ENCODE data around the gene FAM174B.

The FAM174B gene

DNA sequence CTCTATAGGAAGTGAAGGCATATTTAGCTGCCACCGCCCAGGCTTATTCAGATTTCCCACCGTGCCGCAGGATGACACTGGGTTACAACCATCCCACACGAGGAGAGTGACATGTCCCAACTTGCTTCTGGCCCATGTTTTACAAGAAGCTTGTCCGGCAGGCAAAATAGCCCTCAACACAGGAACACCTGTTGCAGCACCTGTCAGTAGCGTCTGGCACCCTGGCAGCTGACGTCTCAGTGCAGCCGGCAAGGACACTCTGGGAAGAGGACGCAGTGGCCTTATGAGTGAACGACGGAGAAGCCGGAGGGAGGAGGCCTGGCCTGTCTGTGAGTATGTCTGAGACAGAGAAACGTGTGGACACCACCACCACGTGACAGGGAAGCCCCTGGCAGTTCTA is 32.1 kb downstream of the FAM174B start:
- H3K36me3 ChIP-seq (ENCODE audit: insufficient read depth, low read length), result no peaks in the 10 kb centered on the region
- H4K20me1 ChIP-seq (ENCODE audit: insufficient read depth, low read length, poor library complexity, severe bottlenecking), result no peaks in the 10 kb centered on the region
- H3K27me3 ChIP-seq (ENCODE audit: insufficient read depth, low read length, poor library complexity, severe bottlenecking), result no peaks in the 10 kb centered on the region
- no peak for TF ChIP-seq EZH2phosphoT487 (IDR thresholded peaks at IDR 0.05; ENCODE audit: borderline replicate concordance)
- TF ChIP-seq, protein P1, sequence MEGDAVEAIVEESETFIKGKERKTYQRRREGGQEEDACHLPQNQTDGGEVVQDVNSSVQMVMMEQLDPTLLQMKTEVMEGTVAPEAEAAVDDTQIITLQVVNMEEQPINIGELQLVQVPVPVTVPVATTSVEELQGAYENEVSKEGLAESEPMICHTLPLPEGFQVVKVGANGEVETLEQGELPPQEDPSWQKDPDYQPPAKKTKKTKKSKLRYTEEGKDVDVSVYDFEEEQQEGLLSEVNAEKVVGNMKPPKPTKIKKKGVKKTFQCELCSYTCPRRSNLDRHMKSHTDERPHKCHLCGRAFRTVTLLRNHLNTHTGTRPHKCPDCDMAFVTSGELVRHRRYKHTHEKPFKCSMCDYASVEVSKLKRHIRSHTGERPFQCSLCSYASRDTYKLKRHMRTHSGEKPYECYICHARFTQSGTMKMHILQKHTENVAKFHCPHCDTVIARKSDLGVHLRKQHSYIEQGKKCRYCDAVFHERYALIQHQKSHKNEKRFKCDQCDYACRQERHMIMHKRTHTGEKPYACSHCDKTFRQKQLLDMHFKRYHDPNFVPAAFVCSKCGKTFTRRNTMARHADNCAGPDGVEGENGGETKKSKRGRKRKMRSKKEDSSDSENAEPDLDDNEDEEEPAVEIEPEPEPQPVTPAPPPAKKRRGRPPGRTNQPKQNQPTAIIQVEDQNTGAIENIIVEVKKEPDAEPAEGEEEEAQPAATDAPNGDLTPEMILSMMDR (conservative IDR thresholded peaks at IDR 0.05; ENCODE audit: low read length), result no peak
- no peak overlapping the region for H3K9ac ChIP-seq (ENCODE audit: low read depth, low read length, poor library complexity, severe bottlenecking)
- no peaks in the 10 kb centered on the region for H3K9me3 ChIP-seq (ENCODE audit: insufficient read depth, low read depth, low read length)
- H3K4me3 ChIP-seq (ENCODE audit: low read length, poor library complexity, severe bottlenecking), result no peak overlapping the region
- no peaks in the 10 kb centered on the region for H3F3A ChIP-seq (ENCODE audit: low read depth)
- H3K4me1 ChIP-seq (ENCODE audit: insufficient read depth, low read length, poor library complexity, severe bottlenecking), result no peaks in the 10 kb centered on the region
- no peak overlapping the region for H3K4me2 ChIP-seq (ENCODE audit: low read depth, low read length, poor library complexity, severe bottlenecking)
- no peak overlapping the region for H2AFZ ChIP-seq (ENCODE audit: low read length)
- H3K9me2 ChIP-seq (replicated peaks; ENCODE audit: low read depth, low read length), result no peaks in the 10 kb centered on the region
- no peaks in the 10 kb centered on the region for H3K79me2 ChIP-seq (ENCODE audit: insufficient read depth, low read length)

DNA sequence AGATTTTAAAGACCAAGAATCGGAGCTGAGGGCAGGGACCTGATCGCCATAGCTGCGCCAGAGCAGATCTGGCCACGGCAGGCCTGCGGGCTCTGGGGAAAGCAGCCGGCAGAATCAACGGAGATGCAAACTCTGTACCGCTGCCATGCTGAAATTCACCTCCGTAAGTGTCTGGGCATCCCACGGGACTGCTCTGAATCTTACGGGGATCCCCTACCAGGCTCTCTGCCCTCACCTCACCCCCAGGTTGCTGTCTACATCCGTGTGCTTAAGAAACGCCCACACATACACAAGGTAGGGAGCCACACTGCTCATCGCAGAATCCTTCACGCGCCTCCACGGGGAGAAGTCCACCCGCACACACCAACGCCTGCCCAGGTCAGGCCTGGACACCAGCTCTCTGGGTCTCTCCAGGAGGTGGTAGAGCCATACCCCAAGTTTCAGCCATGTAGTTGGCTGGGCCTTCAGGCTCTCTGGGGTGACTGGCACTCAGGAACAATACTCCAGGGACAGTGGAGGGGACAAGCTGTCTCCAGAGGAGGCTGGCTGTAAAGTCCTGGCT is 33.5 kb downstream of the FAM174B start:
- TF ChIP-seq, protein P1 (conservative IDR thresholded peaks at IDR 0.05; ENCODE audit: low read length), result no peak
- no peak for TF ChIP-seq EZH2phosphoT487 (IDR thresholded peaks at IDR 0.05; ENCODE audit: borderline replicate concordance)
- H3K4me1 ChIP-seq (ENCODE audit: insufficient read depth, low read length, poor library complexity, severe bottlenecking), result no peaks in the 10 kb centered on the region
- H3K4me3 ChIP-seq (ENCODE audit: low read length, poor library complexity, severe bottlenecking), result no peak overlapping the region
- no peak overlapping the region for H3K4me2 ChIP-seq (ENCODE audit: low read depth, low read length, poor library complexity, severe bottlenecking)
- H3F3A ChIP-seq (ENCODE audit: low read depth), result no peaks in the 10 kb centered on the region
- H3K79me2 ChIP-seq (ENCODE audit: insufficient read depth, low read length), result no peaks in the 10 kb centered on the region
- H3K9me2 ChIP-seq (replicated peaks; ENCODE audit: low read depth, low read length), result no peaks in the 10 kb centered on the region
- H2AFZ ChIP-seq (ENCODE audit: low read length), result no peak overlapping the region
- no peaks in the 10 kb centered on the region for H3K9me3 ChIP-seq (ENCODE audit: insufficient read depth, low read depth, low read length)
- no peaks in the 10 kb centered on the region for H4K20me1 ChIP-seq (ENCODE audit: insufficient read depth, low read length, poor library complexity, severe bottlenecking)
- no peak overlapping the region for H3K9ac ChIP-seq (ENCODE audit: low read depth, low read length, poor library complexity, severe bottlenecking)
- no peaks in the 10 kb centered on the region for H3K36me3 ChIP-seq (ENCODE audit: insufficient read depth, low read length)
- no peaks in the 10 kb centered on the region for H3K27me3 ChIP-seq (ENCODE audit: insufficient read depth, low read length, poor library complexity, severe bottlenecking)

DNA sequence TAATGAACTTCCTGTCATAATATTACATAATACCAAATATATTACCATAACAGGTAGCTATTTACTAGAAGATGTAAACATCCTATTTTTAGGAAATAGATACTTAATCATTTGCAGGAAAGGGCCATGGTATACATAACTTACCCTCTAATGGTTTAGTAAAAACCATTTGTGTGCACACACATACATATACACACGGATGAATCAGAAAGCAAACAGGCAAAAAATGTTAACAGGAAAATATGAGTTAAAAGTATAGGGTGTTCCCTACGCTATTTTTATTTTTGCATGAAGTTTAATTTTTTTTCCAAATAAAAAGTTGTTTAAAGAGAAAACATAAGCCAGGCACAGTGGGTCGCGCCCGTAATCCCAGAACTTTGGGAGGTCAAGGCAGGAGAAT is 34.6 kb downstream of the FAM174B start:
- Histone ChIP-seq H3K4me3 (ENCODE audit: low read length, poor library complexity, severe bottlenecking) (no peak overlapping the region), H2AFZ (ENCODE audit: low read length) (no peak overlapping the region), H3K4me1 (ENCODE audit: insufficient read depth, low read length, poor library complexity, severe bottlenecking) (no peaks in the 10 kb centered on the region), H3F3A (ENCODE audit: low read depth) (no peaks in the 10 kb centered on the region), H3K27me3 (ENCODE audit: insufficient read depth, low read length, poor library complexity, severe bottlenecking) (no peaks in the 10 kb centered on the region), H3K9ac (ENCODE audit: low read depth, low read length, poor library complexity, severe bottlenecking) (no peak overlapping the region), H3K36me3 (ENCODE audit: insufficient read depth, low read length) (no peaks in the 10 kb centered on the region), H4K20me1 (ENCODE audit: insufficient read depth, low read length, poor library complexity, severe bottlenecking) (no peaks in the 10 kb centered on the region), H3K9me3 (ENCODE audit: insufficient read depth, low read depth, low read length) (no peaks in the 10 kb centered on the region), H3K79me2 (ENCODE audit: insufficient read depth, low read length) (no peaks in the 10 kb centered on the region), H3K9me2 (replicated peaks; ENCODE audit: low read depth, low read length) (no peaks in the 10 kb centered on the region), H3K4me2 (ENCODE audit: low read depth, low read length, poor library complexity, severe bottlenecking) (no peak overlapping the region)
- TF ChIP-seq EZH2phosphoT487 (IDR thresholded peaks at IDR 0.05; ENCODE audit: borderline replicate concordance), result no peak
- TF ChIP-seq, protein P1 (conservative IDR thresholded peaks at IDR 0.05; ENCODE audit: low read length), result no peak
